Heart left ventricle (tissue), 13 donors: ENCODE measurements around the gene MN1.

Experiments used
- CTCF ChIP-seq, 12 donors: fragments of 200-600 bp; sonication (generic) in 4 of 12; IDR thresholded peaks; one replicate each; pipeline versions ENCODE4 v1.5.0 to v1.8.0; 2018 to 2022; ENCODE audit warnings: antibody characterized with exemption in 12 of 12, mild to moderate bottlenecking in 5 of 12
- POLR2A ChIP-seq, 2 donors: fragments of 450-650 bp; IDR thresholded peaks; one replicate each; pipeline ENCODE4 v1.6.1; 2017; ENCODE audit warnings: antibody characterized with exemption in 2 of 2, mild to moderate bottlenecking in 2 of 2, moderate library complexity in 2 of 2
- donor health status: ischemic (EF 13 %, LVEDD 7.1; RV severe dilation, severe dysfunction).
- donor health status: DM: no; HTN: yes; CAD: no.
- donor health status: DM: no; HTN: no; CAD: no.
- donor health status: ischemic (EF 25% LVEDD 6.9; RV normal size, moderate dysfunction).
- donor health status: ischemic (EF 25% LVEDD 5.7; RV mildly dilated, moderate dysfunction).
- donor health status: ischemic (EF 35%, LVEDD 5.7; RV mildly dilated, moderate dysfunction).
- donor health status: nonischemic (EF 11% LVEDD 7.7; RV severe dilation, severe dysfunction).
- donor health status: DM: yes; HTN: yes; CAD: no.
- donor health status: PGD.
- donor health status: ischemic (EF 29% LVEDD 5.4; RV normal size, mild dysfunction).
- donor health status: nonischemic (EF 23%, LVEDD 6.1; RV moderate dilation, normal function).

DNA sequence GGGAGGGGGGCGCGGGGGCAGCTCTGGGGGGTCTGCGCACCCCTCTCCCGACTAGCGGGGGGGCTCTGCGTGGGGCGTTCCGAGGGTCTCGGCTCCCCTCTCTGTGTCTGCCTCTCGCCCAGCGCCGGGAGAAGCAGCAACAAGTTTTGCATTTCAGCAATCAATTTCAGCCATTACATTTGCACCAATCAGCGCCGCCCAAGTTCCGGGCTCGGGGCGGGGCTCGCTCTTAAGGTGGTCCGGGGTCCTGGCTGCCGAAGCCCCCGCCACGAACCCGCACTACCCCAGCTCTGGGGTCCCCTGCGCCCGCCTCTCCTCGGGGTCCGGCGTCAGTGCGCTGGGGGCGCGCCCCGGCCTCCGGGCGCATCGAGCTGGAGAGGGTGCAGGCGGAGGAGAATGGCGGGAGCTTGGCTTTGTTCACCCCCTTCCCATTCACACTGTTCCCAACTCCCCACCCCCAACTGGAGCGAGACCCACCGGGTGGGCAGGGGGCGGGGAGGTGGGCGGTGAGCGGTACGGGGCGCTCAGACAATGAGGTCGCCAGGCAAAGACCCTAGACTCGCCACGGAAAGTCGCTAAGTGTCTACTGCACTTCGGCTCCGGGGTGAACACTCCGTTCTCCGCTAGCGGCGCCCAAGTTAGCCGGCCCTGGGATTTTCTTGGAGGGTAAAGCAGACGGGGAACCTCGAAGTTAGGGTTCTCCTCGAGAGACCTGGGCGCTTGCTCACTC is at the start of gene MN1:
- TF ChIP-seq CTCF (IDR thresholded peaks at IDR 0.05), result no peak
- no peak for TF ChIP-seq POLR2A (IDR thresholded peaks at IDR 0.05)
